NCI-H774 (cell line): Measurements from ENCODE around the gene LYZL2.
"Not testable (repeated sequence)": the region's sequence is repeated elsewhere in the genome, so short reads cannot be mapped to it uniquely, and the experiment has no call there.

Experiments used
- DNase-seq: peaks from one replicate; lab custom pipeline; 2025; lab: John Stamatoyannopoulos, UW

The LYZL2 gene

DNA sequence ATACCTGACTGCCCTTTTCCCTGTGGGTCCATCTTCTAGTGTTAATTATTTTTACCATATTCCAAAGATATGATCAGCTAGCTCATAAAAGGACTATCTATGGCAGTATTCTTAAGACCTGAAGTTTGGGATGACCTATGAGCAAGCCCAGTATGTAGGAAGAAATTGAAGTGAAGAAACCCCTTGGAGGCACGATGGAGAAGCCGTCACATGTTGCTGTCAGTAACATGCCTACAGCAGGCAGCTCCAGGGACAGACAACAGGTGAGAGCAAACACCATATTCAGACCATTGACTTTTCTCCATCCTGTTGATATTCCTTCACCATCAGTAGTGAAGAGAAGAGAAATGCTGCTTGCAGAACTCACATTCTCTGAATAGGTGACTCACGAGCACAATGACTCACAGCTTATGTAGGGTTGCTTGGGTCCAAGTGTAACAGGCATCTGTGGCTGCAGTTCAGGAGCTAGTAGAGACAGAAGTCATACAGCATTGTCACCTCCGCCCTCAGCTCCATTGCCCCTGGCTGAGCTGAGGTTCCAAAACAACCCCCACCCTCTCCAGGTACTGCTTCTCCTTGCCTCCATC lies 8.4 kb upstream of the LYZL2 start:
- no peak for DNase-seq

DNA sequence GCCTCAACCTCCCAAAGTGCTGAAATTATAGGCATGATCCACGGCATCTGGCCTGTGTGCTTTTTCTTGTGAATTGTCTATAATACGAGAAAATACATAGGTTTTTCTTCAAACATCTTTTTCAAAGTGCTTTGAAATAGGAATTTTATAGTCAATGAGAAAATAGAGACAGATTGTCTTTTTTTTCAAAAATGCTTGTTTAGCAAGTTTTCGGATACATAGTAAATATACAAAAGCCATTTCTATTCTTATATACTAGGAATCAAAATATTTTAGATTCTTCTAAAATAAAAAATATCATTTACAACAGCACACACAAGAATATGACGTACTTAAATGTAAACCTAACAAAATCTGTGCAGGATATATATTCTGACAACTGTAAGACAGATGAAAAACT lies 1.6 kb upstream of the LYZL2 start:
- no peak for DNase-seq

DNA sequence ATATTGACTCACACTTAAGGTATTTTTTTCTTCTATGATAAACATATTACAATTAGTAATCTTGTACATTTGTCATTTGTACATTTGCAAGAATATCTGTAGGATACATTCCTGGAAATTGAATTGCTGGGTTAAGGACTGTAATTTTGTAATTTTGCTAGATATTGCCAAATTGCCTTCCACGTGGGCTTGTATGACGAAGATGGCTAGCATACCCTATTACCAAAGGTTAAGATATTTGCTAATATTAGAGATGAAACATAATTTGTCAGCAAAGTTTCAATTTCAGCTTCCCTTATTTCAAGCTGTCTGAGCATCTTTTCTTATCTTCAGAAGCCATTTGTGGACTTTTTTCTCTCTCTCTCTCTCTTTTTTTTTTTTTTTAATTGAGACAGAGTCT lies 1.0 kb upstream of the LYZL2 start:
- DNase-seq: no peak

DNA sequence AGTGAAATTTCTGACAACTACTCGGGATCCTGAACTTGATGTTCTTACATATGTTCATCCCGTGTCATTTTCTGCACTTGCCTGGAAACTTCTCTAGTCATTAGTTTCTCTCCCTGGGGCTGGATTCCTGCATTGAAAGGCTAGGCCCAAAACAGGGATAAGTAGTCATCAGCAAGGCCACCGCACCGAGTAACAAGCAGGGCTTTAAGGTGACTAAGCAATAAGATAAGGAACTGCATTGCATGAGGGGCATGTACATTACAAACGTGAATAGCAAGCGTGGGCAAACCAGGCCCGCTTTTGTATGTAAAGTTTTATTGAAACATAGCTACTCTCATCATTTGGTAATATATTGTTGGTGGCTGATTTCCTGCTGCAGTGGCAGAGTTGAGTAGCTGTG lies 977 bp downstream of the LYZL2 start:
- not testable (repeated sequence) for DNase-seq

DNA sequence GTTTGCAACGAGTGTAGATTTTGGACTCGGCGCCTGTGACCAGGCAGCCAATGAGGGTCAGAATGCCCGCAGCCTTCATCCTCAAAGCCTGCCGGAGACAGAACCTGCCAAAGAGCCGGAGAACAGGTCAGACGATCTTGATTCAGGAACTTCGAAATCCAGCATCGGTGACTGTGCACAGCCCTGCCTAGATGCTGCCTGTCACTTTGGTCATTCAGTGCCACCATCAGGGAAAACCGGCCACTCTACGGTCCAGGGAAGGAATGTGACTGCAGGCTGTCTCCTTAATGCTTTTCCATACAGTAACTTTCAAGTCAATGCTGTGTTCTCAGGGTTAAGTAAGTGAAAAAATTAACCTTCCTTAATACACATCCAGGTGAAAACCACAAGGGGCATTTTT lies 2.7 kb downstream of the LYZL2 start:
- DNase-seq: not testable (repeated sequence)

DNA sequence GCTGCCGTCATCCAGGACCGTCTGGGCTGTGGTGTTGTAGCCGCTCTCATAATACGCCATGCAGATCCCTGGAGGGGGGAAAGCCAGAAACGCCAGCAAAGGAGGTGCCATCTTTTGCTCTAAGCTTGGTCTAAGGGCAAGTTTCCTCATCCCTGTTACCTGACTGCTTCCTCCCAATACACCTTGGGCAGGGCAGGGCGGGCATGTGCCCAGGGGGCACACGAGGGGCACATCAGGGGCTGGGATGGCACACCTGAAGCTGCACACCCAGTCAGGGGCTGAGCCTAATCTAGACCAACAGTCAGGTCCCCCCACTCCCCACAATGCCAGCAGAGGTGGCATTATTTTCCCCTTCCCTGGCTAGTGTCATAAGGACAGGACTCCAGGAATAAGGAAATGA lies 3.4 kb downstream of the LYZL2 start:
- not testable (repeated sequence) for DNase-seq

DNA sequence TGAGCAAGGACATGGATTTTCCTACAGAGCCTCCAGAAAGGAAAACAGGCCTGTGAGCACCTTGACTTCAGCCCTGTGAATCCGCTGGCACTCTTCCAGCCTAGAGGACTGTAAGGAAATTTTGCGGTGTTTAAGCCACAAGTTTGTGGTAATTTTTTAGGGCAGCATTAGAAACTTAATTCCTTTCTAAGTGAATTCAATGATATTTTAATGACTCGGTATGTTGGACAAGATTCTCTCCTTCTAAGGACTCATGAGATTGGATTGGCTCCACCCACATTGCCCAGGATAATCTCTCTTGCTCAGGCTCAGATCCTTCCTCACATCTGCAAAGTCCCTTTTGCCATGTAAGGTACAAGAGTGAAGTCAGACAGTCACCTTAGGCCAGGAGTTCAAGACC lies 4.5 kb downstream of the LYZL2 start:
- DNase-seq: no peak

DNA sequence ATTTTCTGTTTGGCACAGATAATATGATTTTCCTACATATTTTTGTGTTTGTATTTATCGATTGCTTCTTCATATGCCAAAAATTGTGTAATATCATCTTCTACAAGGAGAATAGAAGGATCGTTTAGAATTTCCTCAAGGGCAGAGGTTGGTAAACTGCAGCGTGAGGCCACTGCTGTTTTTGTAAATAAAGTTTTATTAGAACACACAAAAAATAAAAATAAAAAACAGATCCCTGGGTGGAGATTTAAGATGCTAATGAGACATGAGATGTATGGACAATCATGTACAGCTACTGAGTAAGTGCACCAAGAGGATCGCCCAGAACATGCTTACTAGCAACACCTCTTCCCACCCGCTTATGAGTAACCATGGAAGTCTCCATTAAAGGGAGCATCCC lies 9.6 kb downstream of the LYZL2 start:
- no peak for DNase-seq

DNA sequence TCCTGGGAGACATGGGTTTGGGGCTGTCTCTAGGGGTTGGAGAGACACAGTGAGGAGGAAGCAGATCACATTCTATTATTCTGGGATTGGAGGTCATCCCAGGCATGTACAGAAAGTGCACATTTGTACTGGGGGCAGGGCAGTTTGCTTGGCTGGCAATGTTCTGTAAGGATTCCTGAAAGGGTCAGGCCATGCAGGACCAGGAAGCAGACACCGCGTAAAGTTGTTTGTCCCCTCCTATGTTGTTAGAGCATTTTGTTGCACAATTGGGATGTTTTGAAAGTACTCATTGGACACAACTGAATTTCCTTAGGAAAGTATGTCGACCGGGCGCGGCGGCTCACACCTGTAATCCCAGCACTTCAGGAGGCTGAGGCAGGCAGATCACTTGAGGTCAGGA lies 12.5 kb downstream of the LYZL2 start:
- DNase-seq: no peak

DNA sequence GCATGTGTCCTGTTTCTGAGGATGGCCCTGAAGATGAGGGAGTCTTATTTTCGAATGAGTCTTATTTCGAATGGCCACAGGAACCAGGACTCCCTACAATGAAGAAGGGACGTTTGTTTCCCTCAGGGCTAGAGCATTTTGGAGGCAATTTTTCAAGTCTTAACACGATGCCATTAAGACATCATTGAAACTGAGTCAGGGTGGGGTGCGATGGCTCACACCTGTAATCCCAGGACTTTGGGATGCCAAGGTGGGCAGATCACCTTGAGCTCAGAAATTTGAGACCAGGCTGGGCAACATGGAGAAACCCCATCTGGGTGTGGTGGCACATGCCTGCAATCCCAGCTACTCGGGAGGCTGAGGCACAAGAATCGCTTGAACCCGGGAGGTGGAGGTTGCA lies 18.5 kb downstream of the LYZL2 start:
- not testable (repeated sequence) for DNase-seq

DNA sequence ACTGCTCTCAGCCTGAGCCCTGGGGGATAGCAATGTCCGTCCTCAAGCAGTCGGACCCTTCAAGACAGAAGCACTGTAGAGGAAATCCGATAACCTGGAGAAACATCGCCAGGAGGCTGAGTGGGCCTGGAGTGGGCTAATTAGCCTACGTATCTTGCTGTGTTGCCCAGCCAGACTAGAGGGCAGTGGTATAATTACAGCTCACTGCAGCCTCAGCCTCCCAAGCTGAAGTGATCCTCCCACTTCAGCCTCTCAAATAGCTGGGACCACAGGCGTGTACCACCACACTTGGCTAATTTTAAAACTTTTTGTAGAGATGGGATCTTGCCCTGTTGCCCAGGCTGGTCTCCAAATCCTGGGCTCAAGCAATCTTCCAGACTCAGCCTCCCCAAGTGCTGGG lies 21.7 kb downstream of the LYZL2 start:
- DNase-seq: no peak

DNA sequence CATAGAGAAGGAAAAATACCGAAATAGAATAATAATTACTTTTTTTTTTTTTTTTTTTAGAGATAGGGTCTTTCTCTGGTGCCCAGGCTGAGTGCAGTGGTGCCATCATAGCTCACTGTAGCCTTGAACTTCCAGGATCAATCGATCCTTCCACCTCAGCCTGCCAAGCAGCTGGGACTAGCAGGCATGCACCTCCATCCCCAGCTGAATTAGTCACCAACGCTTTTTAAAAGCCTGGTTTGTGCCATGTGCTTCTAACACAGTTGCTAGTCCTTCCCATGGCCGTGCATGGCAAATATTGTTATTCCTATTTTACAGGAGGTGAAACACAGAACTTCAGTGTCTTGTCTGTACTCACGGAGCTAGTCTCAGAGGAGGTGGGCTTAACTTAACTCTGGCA lies 23.2 kb downstream of the LYZL2 start:
- DNase-seq: no peak

DNA sequence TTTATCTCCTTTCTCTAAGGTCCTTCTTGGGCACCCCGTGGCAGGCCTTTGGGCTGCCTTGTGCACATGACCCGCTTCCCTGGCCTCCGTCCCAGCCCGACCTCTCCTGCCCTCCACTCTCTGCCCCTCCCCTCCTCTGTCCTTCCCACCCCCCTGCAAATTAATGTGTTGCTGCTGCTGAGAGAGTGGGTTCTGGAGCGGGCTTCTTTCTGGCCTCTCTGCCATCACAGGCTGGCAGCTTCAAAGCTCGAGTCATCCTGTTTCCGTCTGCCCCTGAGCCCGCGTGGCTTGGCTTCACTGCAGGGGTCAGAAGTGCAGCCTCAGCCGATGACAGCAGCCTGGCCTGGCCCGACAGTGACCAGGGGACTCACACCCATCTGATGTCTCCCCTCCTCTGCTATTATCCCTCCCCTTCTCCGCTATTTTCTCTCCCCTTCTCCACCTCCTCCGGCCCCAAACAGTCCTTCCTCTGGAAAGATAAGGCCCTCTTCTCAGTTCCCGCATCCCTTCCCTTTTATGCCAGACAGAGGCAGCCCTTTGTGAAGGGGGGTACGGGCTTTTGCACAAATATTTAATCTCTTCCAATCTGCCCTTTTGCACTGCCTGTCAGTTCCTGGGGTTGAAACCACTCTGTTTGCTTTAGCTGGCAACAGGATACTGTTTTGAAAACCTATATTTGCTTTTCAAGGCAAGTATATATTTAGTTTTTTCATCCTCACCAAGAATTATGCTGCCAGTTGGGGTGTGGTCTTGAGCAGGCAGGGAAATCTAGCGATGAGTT lies 24.0 kb downstream of the LYZL2 start:
- not testable (repeated sequence) for DNase-seq

DNA sequence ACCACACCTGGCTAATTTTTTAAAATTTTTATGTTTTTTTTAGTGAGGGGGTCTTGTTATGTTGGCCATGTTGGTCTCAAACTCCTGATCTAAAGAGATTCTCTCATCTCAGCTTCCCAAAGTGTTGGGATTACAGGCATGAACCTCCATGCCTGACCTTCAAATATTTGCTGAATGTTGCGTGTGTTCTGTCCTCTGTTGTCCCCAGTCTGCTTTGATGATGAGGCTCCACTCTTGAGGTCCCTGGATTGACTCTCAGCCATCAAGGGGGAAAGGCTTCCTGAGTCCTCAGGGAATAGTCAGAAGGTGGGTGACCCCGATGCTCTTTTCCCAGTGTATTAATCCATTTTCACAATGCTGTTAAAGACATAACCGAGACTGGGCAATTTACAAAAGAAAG lies 26.0 kb downstream of the LYZL2 start:
- no peak for DNase-seq

DNA sequence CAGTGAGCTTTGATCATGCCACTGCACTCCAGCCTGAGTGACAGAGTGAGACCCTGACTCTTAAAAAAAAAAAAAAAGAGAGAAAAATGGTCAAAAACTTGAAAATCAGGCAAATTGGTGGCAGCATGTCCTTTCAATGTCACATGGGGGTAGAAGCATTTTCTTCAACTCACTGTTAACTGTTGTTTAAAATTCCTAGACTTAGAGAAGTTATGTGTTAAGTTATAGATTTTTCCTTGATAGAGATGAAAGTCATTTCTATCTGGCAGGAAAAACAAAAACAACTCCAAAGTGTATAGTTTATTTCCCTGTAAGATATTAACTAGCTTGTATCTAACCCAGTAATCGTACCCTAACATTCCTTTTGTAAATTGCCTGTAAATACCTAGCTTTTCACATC lies 26.8 kb downstream of the LYZL2 start:
- no peak for DNase-seq

DNA sequence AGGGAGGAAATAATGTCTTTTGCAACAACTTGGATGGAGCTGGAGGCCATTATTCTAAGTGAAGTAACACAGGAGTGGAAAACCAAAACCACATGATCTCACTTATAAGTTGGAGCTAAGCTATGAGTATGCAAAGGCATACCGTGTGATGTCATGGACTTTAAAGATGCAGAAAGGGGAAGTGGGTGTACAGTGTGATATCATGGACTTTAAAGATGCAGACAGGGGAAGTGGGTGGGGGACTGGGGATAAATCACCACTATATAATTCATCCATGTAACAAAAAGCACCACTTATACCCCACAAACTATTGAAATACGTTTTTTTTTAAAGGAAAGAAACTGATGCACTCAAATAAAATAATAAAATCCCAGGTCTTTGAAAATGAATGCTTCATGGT lies 29.5 kb downstream of the LYZL2 start:
- no peak for DNase-seq

DNA sequence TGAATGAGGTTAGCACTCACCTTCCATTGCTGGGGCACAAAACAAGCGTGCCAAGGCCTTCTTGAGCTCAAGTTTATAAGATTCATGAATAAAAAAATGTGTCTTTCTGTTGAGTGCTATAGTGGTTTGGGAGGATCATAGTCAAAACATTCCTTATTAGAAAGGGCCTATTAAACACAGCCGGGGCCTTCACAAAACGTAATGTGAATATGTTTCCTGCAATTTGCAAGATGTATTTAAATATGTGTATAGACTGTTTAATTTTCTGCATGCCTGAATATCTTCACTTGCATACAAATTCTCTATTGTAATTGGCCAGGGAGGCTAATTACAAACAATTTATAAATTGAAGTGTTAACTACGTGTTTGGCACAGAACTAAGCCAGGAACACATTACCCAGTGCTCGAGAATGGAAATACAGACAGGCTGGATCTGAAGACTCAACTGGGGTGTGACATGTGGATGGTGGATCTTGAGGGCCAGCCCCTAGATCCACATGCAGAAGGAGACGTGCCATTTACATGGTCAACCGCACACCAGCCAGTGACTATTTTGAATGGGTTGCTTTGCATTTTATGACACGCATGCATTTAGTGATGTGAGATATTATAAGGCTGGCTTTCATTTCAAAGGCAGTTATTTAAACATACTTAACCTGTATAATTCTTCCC lies 31.3 kb downstream of the LYZL2 start:
- no peak for DNase-seq

DNA sequence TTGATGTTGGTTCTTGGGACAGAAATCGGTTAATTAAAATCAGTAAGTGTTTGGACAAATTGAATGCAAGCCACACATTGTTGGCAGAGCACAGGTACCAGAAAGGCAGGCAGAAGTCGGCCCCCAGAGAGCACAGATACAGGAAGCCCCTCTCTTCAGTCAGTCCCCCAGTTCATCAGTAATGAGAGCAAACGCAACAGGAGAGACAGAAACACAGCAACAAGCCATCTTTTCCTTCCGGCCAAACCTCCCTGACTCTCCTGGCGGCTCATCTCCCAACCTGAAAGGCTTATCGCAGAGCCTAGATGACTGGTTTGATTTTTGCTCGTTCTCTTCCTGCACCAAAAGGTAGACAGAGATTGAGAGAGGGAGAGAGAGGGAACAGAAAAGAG lies 32.1 kb downstream of the LYZL2 start:
- not testable (repeated sequence) for DNase-seq

DNA sequence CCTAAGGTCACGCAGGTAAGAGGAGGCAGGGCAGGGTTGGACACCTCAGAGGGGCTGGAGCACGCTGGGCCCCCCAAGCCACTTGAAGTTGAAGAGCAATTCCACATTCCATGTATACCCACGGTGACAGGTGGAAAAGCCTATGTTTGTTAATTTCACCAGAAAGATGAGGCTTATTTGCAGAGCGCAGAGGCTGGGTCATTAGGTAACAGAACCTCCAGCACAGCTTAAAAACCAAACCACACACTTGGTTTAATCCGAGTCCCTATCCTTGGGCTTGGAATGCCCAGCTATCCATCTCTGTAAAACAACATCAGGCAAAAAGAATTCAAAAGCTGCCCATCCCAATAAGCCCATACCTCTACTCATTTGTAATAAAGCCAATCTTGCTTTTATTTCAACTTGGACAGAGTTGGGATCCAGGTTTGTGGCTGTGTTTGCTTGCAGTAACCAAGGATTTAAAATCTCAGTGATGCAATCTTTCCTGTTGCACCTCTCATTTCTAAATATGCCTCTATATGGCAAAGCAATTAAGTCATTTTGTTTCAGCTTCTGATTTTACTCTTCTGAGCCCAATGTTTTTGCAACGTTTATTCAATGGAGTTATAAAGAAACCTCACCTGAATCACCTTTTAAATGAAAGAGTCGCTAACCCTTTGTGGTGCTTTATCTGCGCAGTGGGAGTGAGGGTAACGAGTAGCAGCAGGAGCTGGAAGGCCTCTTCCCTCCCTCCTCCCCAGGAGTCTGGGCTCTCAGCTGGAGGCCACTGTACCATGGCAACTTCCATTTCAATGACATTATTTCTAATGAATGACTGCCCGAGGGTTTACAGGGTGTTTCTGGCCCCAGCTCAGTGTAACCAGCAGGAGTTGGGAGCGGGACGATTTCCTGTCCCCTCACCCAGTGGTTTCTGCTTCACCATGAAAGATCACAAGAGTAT lies 32.8 kb downstream of the LYZL2 start:
- DNase-seq: not testable (repeated sequence)

DNA sequence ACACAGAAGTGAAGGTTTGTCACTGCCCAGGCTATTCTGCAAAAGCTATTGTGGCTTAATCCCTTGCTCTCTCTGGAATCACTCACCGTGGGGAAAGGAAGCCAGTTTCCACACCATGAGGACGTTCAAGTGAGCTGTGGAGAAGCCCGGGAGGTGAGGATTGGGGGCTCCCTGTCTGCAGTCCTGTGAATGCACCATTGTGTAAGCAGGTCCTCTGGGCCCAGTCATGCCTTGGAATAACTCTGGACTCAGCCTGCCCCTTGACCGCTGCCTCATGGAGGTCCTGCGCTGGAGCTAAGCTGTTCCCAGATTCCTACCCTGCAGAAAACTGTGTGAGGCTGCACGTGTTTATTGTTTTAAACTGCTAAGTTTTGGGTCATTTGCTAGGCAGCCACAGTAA lies 33.5 kb downstream of the LYZL2 start:
- DNase-seq: no peak

DNA sequence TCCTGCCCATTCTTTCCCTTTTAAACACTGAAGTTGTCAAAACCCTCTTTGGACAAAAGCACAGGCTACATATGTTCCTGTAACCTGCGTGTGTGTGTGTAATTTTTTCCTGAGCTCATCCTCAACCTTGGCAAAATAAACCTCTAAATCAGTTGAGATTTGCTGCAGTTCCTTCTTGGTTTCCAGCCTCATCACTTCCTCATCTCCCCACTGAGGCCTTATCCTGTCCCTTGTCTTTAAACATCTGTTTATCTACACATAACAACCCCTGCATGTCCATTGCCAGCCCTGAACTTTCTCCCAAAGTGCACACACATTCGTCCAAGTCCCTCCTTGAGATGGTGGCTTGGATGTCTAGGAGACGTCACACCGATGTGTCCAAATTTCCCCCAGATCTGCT lies 35.5 kb downstream of the LYZL2 start:
- no peak for DNase-seq

DNA sequence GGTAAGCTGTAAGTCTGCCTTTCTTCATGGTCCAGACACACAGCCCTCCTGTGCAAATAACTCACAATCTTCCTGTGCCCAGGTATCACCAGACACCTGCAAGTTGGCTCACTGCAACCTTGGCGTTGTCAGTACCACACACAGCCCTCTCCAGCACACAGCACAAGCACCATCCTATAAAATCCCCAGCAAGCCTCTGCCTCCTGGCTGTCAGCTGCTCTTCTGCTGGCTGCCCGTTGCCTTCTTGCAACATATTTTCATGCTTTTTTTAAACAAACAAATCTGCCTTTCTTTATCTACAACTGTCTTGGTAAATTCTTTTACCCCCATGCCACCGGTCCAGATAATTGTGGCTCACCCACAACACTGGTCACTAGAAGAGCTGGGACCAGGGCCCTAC lies 36.8 kb downstream of the LYZL2 start:
- DNase-seq: not testable (repeated sequence)
